NCI-H2029 treated with DMSO at 0.1 percent for 48 hours (cell line): ENCODE data around the gene ZCCHC14.

Source experiments
- DNase-seq: peaks from one replicate; lab custom pipeline; 2025; lab: John Stamatoyannopoulos, UW

The ZCCHC14 gene

DNA sequence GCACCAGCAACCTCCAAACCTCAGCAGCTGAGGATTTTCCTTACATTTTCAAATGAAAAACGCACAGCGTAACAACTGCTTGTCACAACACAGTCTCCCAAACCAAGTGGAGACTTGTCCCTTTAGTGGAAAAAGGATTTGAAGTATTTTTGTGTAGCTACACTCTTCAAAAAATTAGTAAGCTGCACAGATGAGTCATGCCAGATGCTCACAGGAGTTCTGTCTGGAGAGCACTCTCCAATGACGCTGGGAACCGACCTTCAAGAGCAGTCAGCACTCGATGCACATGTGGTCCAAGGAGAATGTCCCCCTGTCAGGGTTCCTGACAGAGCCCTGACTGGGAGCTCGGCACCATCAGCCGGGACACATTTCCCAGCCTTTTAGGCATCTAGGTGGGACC, 60.9 kb downstream of the ZCCHC14 start:
- DNase-seq = no peak

GRCh38 chr16:87426423-87427215, 66.2 kb downstream of the ZCCHC14 start:
- no peak for DNase-seq

DNA sequence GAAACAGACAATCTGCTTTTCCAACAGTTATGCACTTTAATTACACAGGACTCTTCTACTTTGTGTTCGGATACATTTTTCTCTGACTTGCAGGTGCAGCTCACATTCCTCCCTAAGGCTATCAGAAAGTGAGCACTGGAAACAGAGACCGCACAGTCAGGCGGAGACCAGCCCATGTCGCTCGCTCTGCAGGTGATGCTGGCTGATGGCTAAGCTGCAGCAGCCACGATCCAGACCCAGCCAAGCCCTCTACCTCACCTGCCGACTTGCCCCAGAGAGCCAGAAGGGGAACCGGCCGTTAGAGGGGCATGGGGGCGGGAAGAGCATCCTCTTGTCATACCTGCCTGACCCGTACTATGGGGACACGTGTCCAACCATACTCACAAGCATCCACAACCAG, 66.9 kb downstream of the ZCCHC14 start:
- no peak for DNase-seq

DNA sequence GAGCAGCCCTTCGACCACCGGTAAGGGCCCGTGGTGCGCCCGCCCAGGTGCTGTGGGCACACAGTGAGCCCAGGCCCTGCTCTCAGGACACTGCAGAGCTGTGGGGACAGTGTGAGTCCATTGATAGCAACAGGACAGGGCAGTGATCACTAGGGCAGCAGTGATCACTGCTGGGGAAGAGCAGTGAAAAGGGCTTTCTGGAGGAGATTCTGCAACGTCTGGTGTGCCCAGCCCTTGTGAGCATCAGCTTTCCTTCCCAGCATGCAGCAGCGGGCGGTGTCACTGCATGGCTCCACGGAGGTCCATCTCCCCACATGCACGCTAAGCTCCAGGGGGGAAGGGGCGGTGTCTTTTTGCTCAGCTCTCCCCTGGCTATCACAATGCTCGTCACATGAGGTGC, 68.6 kb downstream of the ZCCHC14 start:
- no peak for DNase-seq

GRCh38 chr16:87423429-87423828, 69.4 kb downstream of the ZCCHC14 start:
- no peak for DNase-seq

DNA sequence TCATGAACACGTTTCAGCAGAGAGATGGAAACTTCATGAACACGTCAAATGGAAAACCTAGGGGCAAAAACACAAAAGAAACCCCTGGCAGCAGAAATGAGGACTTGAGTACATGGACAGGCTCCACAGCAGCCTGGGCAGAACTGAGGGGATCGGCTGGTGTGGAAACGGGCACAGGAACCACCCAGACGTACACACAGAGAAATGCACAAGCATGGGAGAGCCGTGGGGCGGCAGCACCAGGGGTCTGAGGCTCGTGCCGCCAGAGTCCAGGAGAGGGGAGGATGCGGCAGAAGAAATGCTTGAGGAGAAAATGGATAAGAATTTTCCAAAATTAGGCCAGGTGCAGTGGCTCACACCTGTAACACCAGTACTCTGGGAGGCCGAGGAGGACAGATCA, 70.7 kb downstream of the ZCCHC14 start:
- DNase-seq = no peak

GRCh38 chr16:87421003-87421912, 71.6 kb downstream of the ZCCHC14 start:
- no peak for DNase-seq

DNA sequence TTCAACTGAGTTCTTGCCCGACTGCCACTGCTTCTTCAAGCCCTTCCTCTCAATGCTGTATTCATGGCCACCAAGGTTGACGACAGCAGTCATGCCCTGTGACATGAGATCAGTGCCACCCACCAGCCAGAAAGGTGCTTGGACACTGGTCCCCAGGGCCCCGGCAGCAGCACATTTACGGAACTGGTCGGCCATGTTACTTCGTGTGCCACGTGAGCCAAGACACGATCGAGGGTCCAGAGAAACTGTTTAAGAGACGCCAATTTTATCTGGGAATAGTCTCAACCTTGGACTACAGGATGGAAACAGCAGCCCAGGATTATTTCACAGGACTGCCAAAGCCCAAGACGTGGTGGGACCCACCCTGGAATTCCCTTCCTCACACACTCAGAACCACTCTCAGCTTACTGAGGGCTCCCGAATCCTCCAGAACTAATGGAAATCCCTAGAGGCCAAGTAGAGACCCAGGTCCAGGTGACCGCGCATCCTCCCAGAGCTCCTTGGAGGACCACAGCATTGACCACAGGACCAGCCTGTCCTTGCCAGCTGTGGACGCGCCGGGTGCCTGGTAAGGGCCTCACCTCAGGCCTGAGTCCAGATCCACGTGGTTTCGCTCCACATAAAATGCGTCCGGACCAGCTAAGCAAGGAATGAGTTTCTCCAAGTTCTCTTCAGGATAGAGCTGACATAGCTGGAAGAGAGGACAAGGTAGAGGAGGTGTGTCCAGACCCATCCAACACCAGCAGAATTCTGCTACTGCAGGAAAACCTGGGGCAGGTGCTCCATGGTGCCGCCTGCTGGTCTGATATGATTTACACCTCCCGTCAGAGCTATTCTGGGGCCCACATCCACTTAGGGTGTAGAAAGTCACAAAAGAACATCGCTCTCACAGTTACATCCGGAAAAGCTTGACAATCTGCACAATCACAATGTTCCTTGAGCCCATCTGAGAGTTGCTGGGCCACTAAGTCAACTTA, 72.5 kb downstream of the ZCCHC14 start:
- no peak for DNase-seq

DNA sequence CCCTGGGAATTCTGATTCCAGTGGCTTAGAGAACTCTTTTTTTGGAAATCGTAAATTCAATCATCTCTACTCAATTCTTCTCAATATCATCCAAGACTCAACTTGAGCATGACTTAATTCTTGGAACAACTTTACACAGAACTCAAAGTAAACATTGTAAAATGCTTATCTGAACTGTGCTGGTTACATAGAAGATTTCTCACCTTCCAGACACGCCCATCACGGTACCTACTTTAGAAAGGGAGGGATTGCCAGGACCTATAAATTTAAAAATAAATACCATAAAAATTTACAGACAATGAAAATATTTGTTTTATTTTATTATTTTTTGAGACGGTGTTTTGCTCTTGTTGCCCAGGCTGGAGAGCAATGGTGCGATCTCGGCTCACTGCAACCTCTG, 74.2 kb downstream of the ZCCHC14 start:
- DNase-seq = no peak

DNA sequence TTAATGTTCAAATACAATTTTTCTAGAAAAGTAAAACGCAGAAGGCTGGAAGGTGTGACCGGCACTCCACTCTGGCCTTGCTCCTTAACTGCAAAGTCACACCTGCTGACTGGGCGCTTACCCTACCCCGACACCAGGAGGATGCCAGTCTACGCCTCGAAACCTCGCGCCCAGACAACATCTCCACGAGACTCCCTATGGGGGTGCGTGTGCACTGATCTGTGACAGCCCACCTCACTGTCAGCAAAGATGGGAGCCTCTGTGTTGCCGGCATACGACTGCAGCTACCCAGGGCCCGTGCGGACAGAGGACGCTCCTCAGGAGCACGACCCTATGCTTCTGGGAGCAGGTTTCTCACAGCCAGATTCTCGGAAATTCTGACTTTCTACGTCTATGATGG, 74.6 kb downstream of the ZCCHC14 start:
- no peak for DNase-seq

DNA sequence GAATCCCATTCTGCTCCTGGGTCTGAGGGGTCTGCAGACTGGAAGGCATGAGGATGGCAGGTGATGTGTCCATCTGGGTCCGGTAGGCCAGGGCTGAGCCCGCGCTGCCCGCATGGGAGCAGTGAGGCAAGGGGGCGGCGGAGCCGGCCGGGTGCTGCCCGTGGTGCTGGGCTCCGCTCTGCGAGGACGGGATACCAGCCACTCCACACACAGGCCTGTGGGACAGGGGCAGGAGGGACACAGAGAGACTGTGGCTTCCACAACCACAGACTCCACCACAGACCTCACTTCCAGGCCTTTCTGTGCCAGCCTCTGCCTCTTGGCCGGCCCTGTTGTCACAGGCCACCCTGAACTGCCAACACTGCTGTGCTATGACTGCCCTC, 75.3 kb downstream of the ZCCHC14 start:
- DNase-seq = no peak

DNA sequence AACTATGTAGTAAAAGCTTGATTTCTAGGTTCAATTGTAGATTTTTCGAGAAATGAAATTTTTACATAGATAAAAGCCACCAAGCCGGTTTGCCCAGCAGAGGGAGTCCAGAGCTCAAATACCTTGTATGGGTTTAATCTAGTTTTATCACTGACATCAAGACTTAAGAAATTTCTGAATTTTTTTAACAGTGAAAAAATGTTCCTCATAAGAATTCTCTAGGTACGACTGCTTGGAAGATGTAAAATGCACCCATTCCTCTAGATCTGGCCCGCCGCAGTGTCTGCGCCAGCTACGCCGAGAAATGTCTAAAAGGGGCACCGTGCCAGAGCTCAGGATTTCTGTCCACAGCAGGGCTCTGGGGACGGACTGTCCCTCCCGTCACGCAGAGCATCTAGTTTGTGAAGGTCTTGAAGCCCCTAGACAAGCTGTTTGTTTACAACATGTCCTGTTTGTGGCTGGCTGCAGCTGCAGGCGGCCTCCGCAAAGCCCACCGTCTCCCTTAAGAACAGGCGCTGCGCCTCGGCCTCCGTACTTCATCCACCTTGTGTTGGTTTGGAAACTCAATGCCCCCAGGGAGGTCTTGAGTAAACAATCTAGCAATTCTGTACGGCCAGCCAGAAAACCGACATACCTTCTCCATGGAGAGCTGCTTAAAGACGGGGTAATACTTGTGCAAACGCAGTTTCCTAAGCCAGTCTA, 75.8 kb downstream of the ZCCHC14 start:
- no peak for DNase-seq

DNA sequence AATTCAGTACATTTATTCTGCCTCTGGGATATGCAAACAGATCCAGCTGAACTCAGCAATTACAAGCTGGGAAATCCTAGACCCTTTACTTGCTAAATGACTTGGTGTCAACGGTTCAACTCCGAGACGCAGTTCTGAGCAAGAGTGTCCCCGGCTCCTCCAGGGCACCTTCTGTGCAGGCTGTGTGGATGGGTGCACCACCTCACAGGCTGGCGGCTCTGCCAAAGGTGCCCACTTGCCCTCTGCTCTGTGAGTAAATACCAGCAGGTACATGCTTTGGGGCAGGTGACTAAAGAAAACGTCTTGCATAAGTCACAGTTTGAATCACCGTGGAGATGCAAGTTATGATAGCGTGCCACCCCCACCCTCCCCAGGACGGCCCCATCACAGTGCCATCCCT, 77.4 kb downstream of the ZCCHC14 start:
- DNase-seq = no peak

- DNase-seq = no peak
Measured at GRCh38 chr16:87414251-87414680, 78.6 kb downstream of the ZCCHC14 start.

GRCh38 chr16:87412996-87413421, 79.8 kb downstream of the ZCCHC14 start:
- DNase-seq = no peak

- DNase-seq = no peak
Measured at GRCh38 chr16:87412371-87412995, 80.3 kb downstream of the ZCCHC14 start.

GRCh38 chr16:87411375-87412271, 81.2 kb downstream of the ZCCHC14 start:
- DNase-seq = no peak

DNA sequence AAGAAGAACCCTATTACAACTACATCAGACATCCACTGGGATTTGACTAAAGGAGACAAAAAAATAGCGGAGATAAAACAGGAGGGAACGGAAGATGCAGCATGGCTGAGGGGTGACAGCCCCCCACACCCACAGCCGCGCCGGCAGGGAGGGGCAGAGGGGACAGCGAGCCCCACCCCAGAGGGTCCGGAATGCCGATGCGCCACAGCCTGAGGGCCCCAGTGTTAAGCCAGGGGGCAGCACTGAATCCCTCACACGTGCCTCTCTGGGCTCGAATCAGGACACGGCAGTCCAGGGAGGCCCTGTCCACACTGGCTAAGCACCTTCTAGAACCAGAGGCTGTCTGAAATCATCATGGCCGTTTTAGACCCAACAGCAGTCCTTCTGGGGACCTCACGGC, 81.9 kb downstream of the ZCCHC14 start:
- no peak for DNase-seq

DNA sequence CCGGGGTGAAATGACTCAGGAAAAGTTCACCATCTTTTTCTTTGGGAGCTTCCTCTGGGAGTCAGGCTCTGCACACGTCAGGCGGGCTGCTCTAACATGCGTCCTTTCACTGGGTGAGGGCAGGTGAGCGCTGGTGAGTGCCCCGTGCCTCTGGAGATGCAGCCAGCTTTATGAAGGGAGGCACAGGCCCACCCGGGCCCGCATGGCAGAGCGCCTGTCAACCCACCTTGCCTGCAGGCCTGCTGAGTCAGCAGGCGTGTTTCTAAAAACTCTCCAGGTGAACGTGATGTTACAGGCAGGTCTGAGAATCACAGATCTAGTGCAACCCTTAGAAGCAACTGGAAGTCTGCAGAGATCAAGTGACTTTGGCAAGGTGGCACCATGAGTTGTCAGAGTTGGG, 82.3 kb downstream of the ZCCHC14 start:
- DNase-seq = no peak

GRCh38 chr16:87409781-87410180, 83.0 kb downstream of the ZCCHC14 start:
- DNase-seq = no peak
